ENCODE data around the gene NUP98. TPM values are rescaled to one million over a fixed set of nuclear protein-coding genes. Genes with fewer than 3 reads are reported as not detected.
"Not testable (repeated sequence)": the region's sequence is repeated elsewhere in the genome, so short reads cannot be mapped to it uniquely, and the experiment has no call there.

The NUP98 gene
- total and polyA plus RNA-seq, 2 of the 13 experiments (the other 11 are each of a cell fraction or from before 2014, with no cell fraction given): 76.6 to 85.3 TPM

GRCh38 chr11:3644817-3645235, 152.5 kb downstream of the NUP98 start, which contains the start of gene ART1:
TSS of gene ART1 (plus strand) at chr11:3645128. CDS start at chr11:3659214, 14,086 bp downstream.
- Histone ChIP-seq H3K4me3 (replicated peaks in 1 of 3; ENCODE audit: insufficient read depth in 1 of 3, low read depth in 2 of 3, low read length in 3 of 3) (no peak within 1 kb of the TSS), H3K4me1 (ENCODE audit: insufficient read depth, low read length) (peaks cover 13% of the 10 kb centered on the region), H2AFZ (ENCODE audit: low read length) (no peak within 1 kb of the TSS), H3K9me3 (ENCODE audit: low read length) (no peaks in the 10 kb centered on the region), H3K27ac (ENCODE audit: extremely low read length, insufficient read depth, low read length) (no peak within 1 kb of the TSS), H4K20me1 (ENCODE audit: insufficient read depth, low read length) (no peaks in the 10 kb centered on the region; the same call in 1 of the 2 replicates), H3K36me3 (replicated peaks in 1 of 2; ENCODE audit: control insufficient read depth in 1 of 2, insufficient read depth in 2 of 2, low read length in 2 of 2) (no peaks in the 10 kb centered on the region), H3K27me3 (ENCODE audit: control insufficient read depth in 1 of 2, insufficient read depth in 2 of 2, low read length in 2 of 2) (peaks cover 1 to 21% of the 10 kb centered on the region in 2 experiments; a peak in 4 of 5 replicates), H3K79me2 (ENCODE audit: insufficient read depth, low read length) (no peaks in the 10 kb centered on the region), H3K9ac (ENCODE audit: insufficient read depth, low read depth, low read length) (no peak within 1 kb of the TSS), H3K4me2 (ENCODE audit: low read depth, low read length) (no peak within 1 kb of the TSS)
- DNase-seq (ENCODE audit: low spot score) (no peak), ATAC-seq (no peak), FAIRE-seq (no peak)
- in situ Hi-C loops (cut with HindIII; ENCODE audit: extremely low pct_ligation_motif_present, low pct_unique_long_range_greater_than_20kb): no loop called here
- CTCF ChIA-PET (ENCODE audit: low intra/inter-chr PET ratio, low total read pairs): no interaction called here
- BruUV-seq (replicated peaks): no TSS peak
- 72% methylated on average over 4 of the region's 4 CpGs for WGBS (ENCODE audit: low lambda C conversion rate)
- intact Hi-C loops (cut with micrococcal nuclease; ENCODE audit: unreplicated experiment): no loop called here
- no peak for TF ChIP-seq GLMP (CRISPR knock-in tag; IDR thresholded peaks at IDR 0.05; ENCODE audit: borderline replicate concordance)
- POLR2A ChIA-PET: no interaction called here

GRCh38 chr11:3643102-3643546, 154.2 kb downstream of the NUP98 start:
- H3K36me3 ChIP-seq (replicated peaks in 1 of 2; ENCODE audit: control insufficient read depth in 1 of 2, insufficient read depth in 2 of 2, low read length in 2 of 2); BruUV-seq (replicated peaks); in situ Hi-C loops (cut with HindIII; ENCODE audit: extremely low pct_ligation_motif_present, low pct_unique_long_range_greater_than_20kb); DNase-seq (ENCODE audit: low spot score); H2AFZ ChIP-seq (ENCODE audit: low read length); FAIRE-seq; intact Hi-C loops (cut with micrococcal nuclease; ENCODE audit: unreplicated experiment); H3K9me3 ChIP-seq (ENCODE audit: low read length); ATAC-seq; H4K20me1 ChIP-seq (ENCODE audit: insufficient read depth, low read length); H3K79me2 ChIP-seq (ENCODE audit: insufficient read depth, low read length); CTCF ChIA-PET (ENCODE audit: low intra/inter-chr PET ratio, low total read pairs); TF ChIP-seq LCORL (IDR thresholded peaks at IDR 0.05): not testable (repeated sequence)
- Histone ChIP-seq H3K27ac (ENCODE audit: extremely low read length, insufficient read depth, low read length) (peak overlapping the region; percentile 73), H3K4me2 (ENCODE audit: low read depth, low read length) (peak overlapping the region; percentile 97), H3K4me3 (replicated peaks in 1 of 3; ENCODE audit: insufficient read depth in 1 of 3, low read depth in 2 of 3, low read length in 3 of 3) (peak overlapping the region; percentile 42 to 76 (median 46)), H3K9ac (ENCODE audit: insufficient read depth, low read depth, low read length) (peak overlapping the region; percentile 74; the same call in 1 of the 2 replicates), H3K27me3 (ENCODE audit: control insufficient read depth in 1 of 2, insufficient read depth in 2 of 2, low read length in 2 of 2) (peaks cover 0 to 24% of the 10 kb centered on the region in 2 experiments; a peak in 4 of 5 replicates), H3K4me1 (ENCODE audit: insufficient read depth, low read length) (peaks cover 13% of the 10 kb centered on the region)
- 32% methylated on average over 11 of the region's 11 CpGs for WGBS (ENCODE audit: low lambda C conversion rate)
- TF ChIP-seq, protein P1, sequence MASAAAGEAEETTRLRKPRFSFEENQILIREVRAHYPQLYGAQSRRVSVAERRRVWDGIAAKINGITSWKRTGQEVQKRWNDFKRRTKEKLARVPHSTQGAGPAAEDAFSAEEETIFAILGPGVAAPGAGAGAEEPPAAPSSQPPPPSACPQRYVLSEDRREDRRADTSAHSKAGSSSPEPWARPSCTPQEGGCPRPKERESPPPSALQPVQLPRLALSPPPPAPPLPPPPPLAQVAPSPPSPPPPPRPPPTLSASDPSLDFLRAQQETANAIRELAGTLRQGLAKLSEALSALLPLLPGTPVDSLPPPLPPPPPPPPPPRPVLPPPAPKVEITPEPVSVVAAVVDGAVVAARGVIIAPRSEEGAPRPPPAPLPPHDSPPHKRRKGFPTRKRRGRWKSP (CRISPR knock-in tag; IDR thresholded peaks at IDR 0.05): 0 out of 2 replicates have a peak, but pooled peaks have one; percentile 14
- TF ChIP-seq LCORL (CRISPR knock-in tag; IDR thresholded peaks at IDR 0.05): 0 out of 2 replicates have a peak, but pooled peaks have one; percentile 4
- 0 out of 2 replicates have a peak, but pooled peaks have one; percentile 61 for TF ChIP-seq ZNF317 (CRISPR knock-in tag; IDR thresholded peaks at IDR 0.05)
- POLR2A ChIA-PET: interaction anchor here (1.0 kb wide), 1 partner anchor 11 kb away, joined by 3 read pairs; no protein-coding TSS in a partner anchor
